SKM-1 (cell line): Measurements from ENCODE around the gene COL4A2.

ENCODE experiments used
- DNase-seq: peaks from one replicate; lab custom pipeline; 2025; ENCODE audit not compliant: unreplicated experiment; lab: John Stamatoyannopoulos, UW

The COL4A2 gene

GRCh38 chr13:110414931-110415330 is 107.8 kb downstream of the COL4A2 start:
- no peak for DNase-seq

- no peak for DNase-seq
Measured at GRCh38 chr13:110415669-110416068, 108.6 kb downstream of the COL4A2 start.

- DNase-seq: no peak
Measured at GRCh38 chr13:110416131-110417025, 109.3 kb downstream of the COL4A2 start.

- no peak for DNase-seq
Measured at GRCh38 chr13:110418944-110419343, 111.9 kb downstream of the COL4A2 start.

GRCh38 chr13:110419381-110419791 is 112.3 kb downstream of the COL4A2 start:
- no peak for DNase-seq

- no peak for DNase-seq
Measured at GRCh38 chr13:110419946-110420345, 112.9 kb downstream of the COL4A2 start.

GRCh38 chr13:110420626-110421025 is 113.5 kb downstream of the COL4A2 start:
- DNase-seq: no peak

- DNase-seq: no peak
Measured at GRCh38 chr13:110421061-110421460, 114.0 kb downstream of the COL4A2 start.

GRCh38 chr13:110421696-110422385 is 114.8 kb downstream of the COL4A2 start:
- DNase-seq: peak; percentile 1

GRCh38 chr13:110422913-110423688 is 116.0 kb downstream of the COL4A2 start:
- DNase-seq: no peak

GRCh38 chr13:110423689-110424302 is 116.7 kb downstream of the COL4A2 start:
- DNase-seq: no peak

GRCh38 chr13:110424569-110425443 is 117.7 kb downstream of the COL4A2 start:
- DNase-seq: no peak

GRCh38 chr13:110425444-110425780 is 118.3 kb downstream of the COL4A2 start:
- no peak for DNase-seq

- no peak for DNase-seq
Measured at GRCh38 chr13:110426735-110427134, 119.7 kb downstream of the COL4A2 start.

- DNase-seq: no peak
Measured at GRCh38 chr13:110428313-110428712, 121.2 kb downstream of the COL4A2 start.

- DNase-seq: no peak
Measured at GRCh38 chr13:110430391-110431336, 123.6 kb downstream of the COL4A2 start.

GRCh38 chr13:110431425-110432294 is 124.6 kb downstream of the COL4A2 start:
- no peak for DNase-seq

GRCh38 chr13:110432522-110432921 is 125.4 kb downstream of the COL4A2 start:
- no peak for DNase-seq
